GM18520 (cell line): Measurements from ENCODE around the gene CATSPER3.

Experiments used
- ATAC-seq: cut with Tn5 transposase; IDR thresholded peaks from one replicate; pipeline ENCODE4 v1.9.1; 2021; ENCODE audit not compliant: unreplicated experiment

The CATSPER3 gene

DNA sequence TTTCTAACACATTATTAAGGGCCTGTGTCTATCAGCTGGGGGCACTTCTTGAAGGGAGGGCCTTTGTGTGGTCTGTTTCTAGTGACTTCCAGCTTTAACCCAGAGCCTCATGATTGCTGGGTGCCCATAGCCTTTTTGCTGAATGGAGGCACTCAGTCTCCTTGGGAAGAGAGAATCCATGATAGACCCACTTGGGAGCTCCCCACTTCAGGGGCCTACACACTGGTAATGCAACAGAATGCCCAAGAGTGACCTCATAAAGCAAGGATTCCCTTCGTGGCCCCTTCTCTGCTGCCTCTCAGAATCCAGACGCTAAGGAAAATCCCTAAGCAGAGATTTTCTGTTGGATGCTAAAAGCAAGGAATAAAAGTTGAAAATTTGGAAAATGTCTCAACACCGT is at the start of gene CATSPER3:
Gene CATSPER3 (plus strand): TSS at position 301 of the 400 bp plus-strand sequence. CDS start 85 bp downstream, at position 386.
- ATAC-seq, result no peak

DNA sequence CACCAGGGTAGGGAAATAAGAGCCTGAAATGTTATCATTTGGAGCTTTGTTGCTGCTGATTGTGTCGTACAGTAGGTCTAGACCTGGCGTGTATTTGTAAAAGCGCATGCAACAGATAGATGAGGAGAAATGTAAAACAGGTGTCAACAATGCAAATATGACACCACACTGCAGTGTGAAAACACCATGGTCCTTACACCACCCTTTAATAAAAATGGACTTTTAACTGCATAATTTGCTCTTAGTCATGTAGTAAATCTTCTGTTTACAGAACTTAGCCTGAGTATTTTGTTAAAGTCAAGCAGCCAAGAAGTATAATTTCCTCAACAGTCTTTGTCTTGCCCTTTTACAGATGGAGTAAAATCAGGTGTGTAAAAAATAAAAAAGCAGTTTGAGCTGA is 48.8 kb upstream of the CATSPER3 start:
- ATAC-seq, result no peak

DNA sequence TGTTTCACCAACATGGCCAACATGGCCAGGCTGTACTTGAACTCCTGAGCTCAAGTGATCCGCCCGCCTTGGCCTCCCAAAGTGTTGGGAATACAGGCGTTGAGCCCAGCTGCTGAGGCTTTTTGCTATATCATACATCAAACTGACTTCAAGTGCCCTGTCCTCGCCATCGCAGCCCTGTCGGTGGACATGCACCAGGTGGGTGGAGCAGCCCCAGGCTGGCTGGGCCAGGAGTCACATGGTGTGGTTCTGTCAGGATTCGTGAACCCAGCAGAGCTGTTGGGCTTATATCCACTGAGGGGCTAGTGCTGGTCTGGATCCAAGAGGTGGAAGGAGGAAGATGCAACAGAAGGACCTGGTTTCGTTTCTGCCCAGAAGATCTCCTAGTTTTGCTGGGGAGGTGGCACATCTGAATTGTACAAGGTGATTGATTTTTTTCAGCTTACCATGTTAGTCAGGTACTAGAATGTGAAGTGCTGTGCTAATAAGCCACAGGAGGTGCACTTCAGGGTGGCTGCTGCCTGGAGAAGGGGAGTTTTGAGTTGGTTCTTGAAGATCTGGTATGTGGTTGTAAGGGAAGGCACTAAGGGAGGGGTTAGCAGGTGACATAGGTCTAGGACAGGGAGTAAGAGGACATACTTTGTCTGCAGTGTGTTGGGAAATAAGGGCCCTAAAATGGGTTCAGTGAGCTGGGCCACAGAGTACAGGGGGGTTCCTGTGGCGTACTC is 46.7 kb upstream of the CATSPER3 start:
- ATAC-seq, result no peak

DNA sequence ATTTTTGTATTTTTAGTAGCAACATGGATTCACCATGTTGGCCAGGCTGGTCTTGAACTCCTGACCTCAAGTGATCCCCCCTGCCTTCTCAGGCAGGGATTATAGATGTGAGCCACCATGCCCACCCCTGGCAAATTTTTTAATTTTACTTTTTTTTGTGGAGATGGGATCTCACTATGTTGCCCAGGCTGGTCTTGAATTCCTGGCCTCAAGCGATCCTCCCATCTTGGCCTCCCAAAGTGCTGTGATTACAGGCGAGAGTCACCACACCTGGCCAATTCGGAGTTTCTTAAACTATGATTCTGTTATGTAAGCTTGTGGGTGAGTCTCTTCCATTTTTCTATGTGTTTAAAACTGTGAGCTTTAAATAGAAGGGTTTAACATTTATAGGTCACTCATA is 35.2 kb upstream of the CATSPER3 start:
- ATAC-seq, result no peak

DNA sequence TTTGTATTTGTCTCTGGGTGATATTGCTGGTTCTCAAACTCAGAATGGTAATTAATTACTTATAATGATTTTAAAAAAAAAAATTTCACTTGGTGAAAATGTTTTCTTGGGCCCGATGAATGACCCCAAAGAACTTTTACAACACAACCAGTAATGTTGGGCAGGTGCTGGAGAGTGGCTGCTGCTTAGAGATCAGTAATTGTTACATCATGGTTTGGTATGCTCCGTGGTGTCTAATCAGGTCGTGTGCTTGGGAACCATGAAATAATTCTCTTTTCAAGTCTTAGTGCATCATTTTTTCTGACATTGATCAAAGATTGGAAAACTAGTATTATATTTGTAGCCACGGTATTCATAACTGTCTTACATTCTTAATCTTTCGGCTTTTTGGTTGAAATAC is 33.5 kb upstream of the CATSPER3 start:
- no peak for ATAC-seq

DNA sequence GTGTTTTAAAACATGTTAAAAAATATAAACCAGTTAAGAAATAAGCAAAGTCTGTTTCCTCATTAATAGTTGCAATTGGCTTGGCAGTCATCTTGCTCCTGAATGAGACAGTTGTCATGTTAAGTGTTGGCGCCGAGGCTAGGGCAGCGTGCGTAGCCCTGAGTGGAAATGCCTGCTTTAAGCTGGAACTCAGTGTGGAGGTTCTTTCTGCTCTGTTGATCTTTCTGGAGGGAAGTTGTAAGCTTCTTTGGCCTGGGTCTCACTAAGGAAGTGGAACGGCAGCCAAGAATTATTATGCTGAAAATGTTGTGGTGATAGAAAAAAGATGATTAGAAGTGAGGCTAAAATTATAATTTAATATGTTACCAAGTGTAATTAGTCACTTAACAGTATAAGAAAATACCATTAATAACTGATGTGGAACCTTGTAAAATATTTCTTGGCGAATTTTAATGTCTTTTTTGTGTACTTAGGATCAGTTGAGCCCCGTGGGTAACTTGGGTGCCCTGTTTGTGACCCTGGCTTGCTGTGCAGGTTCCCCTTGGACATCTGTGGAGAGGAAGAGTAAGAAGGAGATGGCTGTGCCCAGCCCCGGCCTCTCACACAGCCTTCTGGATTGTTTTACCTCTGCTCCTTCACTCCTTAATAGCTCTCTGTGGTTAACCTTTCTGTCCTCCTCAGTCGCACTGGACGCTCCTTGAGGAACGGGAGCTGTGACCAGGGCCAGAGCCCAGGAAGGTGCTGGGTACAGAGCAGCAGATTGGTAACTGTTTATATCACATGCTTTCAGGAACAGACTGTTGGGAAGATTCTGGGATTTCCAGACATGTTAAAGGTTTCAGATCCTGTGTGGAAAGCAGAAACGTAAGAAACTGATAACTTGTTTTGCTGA is 31.8 kb upstream of the CATSPER3 start:
- no peak for ATAC-seq

DNA sequence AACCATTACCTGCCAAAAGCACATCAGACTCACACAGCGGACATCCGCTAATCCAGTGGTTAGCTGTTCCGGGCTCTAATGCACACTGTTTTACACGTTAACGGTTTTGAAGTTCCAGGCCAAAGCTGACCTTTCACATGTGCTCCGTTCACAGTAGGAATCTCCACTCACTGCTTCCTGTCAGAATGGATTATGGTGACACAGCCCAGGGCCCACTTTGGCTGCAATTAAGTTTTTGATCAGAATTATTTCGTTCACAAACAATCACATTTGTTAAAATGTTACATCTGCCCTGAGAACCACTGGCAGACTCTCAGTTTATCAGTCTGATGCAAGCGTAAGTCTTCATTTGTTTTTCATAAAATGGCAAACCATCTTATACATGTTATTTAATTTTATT is 30.2 kb upstream of the CATSPER3 start:
- ATAC-seq, result no peak

DNA sequence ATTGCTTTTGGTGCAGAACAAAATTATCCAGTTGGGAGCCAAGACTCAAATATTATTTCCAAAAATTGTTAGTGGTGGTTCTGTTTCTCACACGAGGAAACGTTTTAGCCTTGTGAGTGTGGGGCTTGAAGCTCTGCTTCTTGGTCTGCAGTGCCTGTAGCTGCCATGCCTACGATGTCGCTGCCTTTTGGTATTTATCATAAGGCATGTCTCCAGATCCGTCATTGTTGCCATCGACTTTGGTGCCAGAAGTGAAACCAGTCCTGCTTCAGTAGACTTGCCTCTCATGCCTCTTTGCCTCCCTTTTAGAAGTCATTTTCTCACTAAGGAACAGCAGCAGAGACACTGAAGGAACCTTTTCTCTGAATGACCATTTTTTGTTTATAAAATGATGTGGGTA is 29.7 kb upstream of the CATSPER3 start:
- ATAC-seq, result no peak

DNA sequence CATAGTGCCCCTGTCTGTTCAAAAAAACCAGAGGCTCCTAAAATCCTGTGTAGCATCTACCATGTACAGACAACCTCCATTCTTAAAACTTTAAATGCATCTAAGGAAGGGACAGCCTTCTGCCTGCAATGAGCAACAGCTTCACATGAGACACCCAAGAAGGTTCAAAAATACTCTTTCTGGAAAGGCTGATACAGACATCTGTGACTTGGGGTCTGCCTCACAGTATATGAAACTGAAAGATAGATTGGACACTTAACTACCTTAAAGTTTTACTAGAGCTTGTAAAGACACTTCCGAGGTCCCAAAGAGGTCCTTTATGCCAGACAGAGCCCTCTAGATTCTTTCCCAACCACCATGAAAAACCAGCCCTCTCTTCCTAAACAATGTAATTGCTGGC is 28.2 kb upstream of the CATSPER3 start:
- no peak for ATAC-seq

DNA sequence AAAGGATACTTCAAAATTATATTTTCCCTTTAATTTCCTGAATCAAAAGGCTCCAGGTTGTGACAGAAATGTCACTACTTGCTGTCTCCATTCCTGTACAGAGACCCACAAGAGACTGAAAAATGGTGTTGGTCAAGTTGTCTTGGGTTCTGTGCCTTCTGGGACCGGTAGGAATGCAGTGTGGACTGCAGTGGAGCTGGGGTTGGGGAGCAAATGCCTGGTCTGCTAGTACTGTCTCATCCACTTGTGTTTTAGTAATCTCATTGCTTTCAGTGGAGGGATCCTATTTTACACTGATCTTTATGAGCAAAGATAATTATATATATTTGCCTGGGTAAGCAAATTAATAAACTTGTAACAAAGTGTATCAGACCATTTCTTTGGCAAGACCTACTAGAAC is 24.2 kb upstream of the CATSPER3 start:
- ATAC-seq, result no peak

DNA sequence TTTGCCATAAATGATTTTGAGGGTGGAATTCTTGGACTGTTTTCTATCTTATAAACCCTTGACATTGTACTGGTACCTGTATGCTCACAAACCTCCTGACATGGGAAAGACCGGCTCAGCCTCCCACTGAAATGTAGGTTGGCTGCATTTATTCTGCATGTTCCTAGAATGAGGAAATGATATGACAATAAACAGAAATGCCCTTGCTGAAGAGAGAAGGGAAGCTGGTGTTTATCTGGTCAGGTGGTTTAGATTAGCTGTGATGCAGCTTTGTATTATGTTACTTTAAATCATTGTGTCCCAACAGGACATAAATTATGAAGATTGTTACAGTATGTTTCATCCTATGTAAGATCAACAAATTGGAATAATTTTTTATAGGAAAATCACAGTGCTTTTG is 23.1 kb upstream of the CATSPER3 start:
- no peak for ATAC-seq

DNA sequence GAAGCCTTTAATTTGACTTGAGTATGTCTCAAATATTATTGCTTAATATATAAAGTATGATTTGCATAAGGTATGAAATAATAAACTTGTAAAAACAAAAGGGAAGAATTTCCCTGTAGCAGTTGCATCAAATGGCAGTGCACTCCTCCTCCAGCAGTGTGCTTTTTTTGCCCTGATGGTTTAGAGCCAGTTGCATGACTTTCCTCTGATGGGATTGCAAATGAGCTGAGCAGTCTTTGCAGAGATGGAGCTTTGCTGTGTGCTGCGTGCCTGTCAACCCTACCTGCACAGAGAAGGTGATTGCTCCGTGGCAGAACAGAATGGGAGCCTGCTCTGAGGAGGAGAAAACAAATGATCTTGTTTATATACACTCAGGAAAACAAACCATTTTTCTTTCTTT is 22.7 kb upstream of the CATSPER3 start:
- ATAC-seq, result no peak

DNA sequence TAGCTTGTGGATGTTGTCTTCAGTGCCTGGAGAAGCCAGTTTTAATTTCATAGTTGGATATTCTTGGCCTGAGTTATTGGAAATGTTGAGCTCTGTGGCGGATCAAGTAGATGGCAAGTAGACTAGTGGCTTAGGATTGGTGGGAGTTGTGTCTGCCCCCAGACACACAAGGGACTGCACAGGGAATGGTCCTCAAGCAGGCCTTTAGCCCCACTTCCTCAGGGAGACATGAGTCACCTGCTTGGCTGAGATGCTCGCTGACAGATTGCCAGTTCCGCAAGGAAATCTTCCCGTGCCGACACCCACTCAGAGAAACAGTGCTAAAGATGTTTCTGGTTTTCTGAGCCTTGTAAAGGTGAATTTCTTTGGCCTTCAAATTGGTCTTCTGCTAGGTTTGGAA is 18.8 kb upstream of the CATSPER3 start:
- ATAC-seq, result no peak

DNA sequence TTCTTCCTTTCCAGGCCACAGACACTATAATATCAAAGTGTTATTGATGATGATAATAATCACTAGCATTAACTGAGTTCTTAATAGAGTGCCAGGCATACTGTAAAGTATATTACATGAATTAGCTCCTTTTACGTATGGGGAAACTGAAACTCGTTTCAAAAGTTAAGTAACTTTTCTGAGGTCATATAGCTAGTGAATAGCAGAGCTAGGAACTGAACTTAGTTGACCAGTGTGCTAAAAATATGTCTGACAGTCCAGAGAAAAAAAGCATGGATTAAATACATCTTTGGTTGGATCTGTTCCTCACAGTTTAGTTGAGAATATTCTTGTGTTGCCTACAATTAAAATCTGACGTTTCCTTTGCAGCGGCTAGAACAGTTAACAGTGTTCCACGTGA is 18.4 kb upstream of the CATSPER3 start:
- ATAC-seq, result no peak

DNA sequence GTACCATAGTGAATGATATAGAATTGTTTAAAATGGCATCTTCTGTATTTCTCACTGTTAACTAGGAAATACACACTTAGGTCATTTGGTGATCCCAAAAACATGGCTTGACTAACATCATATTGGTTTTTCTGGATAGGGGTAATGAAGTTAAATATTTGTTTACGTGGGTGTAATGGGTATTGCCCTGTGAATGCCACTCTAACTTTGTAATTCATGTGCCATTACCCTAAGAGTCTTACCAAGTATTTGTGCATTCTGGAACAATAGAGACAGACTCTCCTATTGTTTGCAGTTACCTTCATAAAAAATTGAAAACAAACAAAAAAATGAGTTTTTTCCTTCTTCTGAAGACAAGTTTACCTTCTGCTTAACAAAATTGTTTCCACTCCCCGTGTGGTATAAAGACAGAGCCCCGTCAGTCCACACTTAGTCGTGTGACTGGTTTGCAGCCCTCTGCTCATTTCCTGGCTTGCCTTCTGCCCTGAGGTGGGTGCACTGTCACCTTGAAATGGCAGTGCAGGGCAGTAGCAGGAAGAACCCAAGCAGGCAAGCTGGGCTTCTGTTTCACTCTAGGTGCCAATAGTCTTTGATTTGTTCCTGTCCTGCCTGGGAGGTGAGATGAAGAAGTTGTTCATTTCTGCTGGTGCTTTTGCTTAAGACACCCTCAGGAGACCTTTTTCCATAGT is 9.6 kb upstream of the CATSPER3 start:
- no peak for ATAC-seq

DNA sequence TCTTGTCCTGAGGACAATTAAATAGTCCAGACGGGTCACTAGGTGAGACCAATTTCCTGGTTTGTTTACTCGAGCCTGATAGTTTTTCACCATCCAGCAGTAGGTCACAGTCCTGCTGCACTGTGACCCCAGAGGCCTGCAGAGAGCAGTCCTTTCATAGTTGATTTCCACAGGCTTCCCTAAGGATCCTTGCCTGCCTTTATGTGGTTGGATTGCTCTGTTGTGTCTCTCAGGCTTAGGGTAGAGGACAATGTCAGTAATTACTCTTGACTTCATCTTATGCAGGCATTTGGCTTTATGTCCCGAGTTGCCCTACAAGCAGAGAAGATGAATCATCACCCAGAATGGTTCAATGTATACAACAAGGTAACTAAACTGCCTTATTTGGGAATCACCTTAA is 9.0 kb upstream of the CATSPER3 start:
- no peak for ATAC-seq

DNA sequence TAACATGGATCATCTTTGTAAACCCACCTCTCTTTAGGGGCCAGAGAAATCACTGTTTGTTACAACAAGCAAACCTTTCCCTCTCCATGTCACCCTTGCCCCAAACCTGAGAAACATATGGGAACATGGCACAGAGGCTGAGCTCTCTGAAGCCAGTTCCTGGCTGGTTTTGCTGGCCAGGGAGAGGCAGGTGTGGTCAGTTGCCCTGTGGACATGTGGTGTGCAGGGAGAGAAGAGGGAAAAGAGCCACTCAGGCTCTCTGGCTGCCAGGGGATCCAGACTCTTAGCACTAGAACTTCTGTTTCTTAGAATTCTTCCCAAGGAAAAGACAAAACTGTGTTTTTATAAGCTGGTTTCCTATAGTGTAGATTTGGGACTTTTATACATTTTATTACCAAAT is 4.6 kb upstream of the CATSPER3 start:
- no peak for ATAC-seq

DNA sequence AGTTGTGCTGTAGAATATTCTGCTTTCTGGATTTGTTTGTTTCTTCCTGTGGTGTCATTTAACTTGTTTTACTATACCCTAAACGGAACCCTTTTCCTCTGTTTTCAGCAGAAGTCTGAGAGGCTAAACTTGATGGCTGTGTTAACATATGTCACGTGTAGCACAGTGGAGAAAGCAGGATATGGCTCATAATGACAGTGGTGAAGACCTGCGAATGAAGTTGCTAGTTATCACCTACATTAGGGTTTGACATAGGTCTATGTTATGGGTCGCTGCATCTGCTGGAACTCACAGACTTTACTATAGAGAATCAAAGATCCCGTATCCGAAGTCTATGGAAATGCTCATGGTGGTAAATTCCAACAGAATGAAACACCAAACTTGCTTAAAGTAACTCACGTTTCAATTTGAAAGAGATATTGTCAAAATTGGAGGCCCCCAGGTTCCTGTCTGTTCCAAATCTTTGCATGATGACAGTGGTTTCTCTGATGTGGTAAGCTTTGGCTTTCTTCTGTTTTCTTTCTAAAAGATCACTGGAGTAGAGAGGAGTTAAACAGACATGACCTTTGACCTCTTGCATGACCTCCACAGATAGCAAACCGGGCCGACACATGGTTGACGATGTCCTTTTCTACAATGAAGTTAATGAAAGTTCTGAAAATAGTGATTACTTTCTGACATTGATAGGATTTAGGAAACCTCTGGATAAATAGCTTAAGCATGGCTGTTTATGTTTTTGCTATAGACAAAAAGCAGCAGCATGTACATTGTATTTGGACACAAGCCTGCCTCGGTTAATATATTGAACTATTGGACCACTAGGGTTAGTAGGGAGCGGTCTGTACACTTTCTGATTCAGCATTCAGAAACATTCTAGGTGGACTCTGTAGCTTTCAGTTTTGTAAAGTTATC is 3.1 kb upstream of the CATSPER3 start:
- no peak for ATAC-seq

DNA sequence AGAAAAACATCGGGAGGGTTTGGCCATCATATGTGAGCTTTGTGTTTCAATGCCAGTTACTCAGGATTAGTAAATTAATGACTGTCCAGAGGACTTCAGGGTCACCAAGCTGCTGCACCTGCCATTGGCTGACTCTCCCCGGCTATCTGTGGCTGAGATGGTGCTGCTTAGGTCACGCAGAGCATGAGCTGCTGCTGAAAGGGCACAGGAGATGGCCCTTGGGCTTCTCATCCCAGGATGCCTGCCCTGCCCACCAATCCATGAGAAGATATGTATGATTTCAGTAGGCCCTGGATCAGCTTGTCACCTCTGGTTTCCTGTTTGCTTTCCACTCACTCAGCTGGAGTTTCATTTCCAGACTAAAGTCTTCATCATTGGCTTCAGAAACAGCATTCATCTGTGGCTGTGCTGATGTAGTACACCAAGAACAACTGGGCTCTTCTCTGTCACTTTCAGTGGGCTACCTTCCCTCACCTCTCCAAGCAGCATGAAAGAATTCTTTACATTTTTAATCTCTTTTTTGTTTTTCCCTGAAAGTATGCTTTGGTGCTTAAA is 2.4 kb upstream of the CATSPER3 start:
- no peak for ATAC-seq

DNA sequence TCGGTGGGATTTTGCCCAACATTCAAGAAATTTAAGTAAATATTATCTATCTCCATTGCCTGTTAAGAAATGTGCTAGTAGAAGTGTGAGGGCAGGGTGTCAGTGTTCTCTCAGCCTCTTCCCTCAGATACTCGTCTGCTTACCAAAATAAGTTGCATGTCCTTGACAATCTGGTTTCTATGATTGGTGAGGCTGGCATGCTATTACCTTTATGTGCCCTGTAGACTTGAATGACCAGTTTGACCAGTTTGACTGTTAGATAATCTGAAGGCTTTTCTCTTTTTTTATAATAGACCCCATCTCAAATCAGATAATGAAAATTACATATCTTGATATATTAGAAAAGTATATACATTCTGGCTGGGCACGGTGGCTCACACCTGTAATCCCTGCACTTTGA is 348 bp downstream of the CATSPER3 start:
- ATAC-seq, result no peak
